Mesenchymal stem cell (in vitro differentiated cells and primary cell): ENCODE data around the gene MYLK3.

Experiments used
- DNase-seq: peaks from one replicate; pipeline ENCODE4 v3.0.0-alpha.2; 2013
- H2AFZ ChIP-seq: one replicate; pipeline ENCODE4 v1.6.1; 2013; ENCODE audit warnings: low read depth, mild to moderate bottlenecking, control low read depth, inconsistent platforms, low read length, moderate library complexity
- H2AK5ac ChIP-seq: 2 replicates; pipeline ENCODE4 v1.6.1; 2013; ENCODE audit warnings: low read length, moderate library complexity, mild to moderate bottlenecking, inconsistent platforms; ENCODE audit not compliant: severe bottlenecking
- H2BK120ac ChIP-seq: one replicate; pipeline ENCODE4 v1.6.1; 2013; ENCODE audit warnings: low read depth, mild to moderate bottlenecking, inconsistent platforms, low read length, moderate library complexity
- H2BK12ac ChIP-seq, 2 experiments: one replicate each; pipeline ENCODE4 v1.6.1; 2013; ENCODE audit warnings: inconsistent platforms in 2 of 2, low read length in 2 of 2, mild to moderate bottlenecking in 2 of 2, moderate library complexity in 2 of 2, control low read depth in 1 of 2
- H2BK15ac ChIP-seq: one replicate; pipeline ENCODE4 v1.6.1; 2013; ENCODE audit warnings: mild to moderate bottlenecking, low read depth, inconsistent platforms; ENCODE audit not compliant: poor library complexity, severe bottlenecking
- H2BK5ac ChIP-seq: 2 replicates; pipeline ENCODE4 v1.6.1; 2013; ENCODE audit warnings: low read depth, mild to moderate bottlenecking, low read length, control low read depth, inconsistent platforms; ENCODE audit not compliant: poor library complexity, severe bottlenecking
- H3K14ac ChIP-seq, 2 experiments: one replicate each; pipeline ENCODE4 v1.6.1; 2013; ENCODE audit warnings: inconsistent platforms in 2 of 2, low read length in 2 of 2, control low read depth in 1 of 2, mild to moderate bottlenecking in 1 of 2, moderate library complexity in 1 of 2
- H3K18ac ChIP-seq, 2 experiments: one replicate each; pipeline ENCODE4 v1.6.1; 2013; ENCODE audit warnings: inconsistent platforms in 2 of 2, low read length in 2 of 2, control low read depth in 1 of 2, low read depth in 1 of 2, mild to moderate bottlenecking in 1 of 2
- H3K23ac ChIP-seq, 2 experiments: one replicate each; pipeline ENCODE4 v1.6.1; 2013; ENCODE audit warnings: inconsistent platforms in 2 of 2, low read length in 2 of 2, mild to moderate bottlenecking in 2 of 2, moderate library complexity in 2 of 2, control low read depth in 1 of 2
- H3K27ac ChIP-seq: 2 replicates; pipeline ENCODE4 v1.5.1; 2013; ENCODE audit warnings: mild to moderate bottlenecking, moderate library complexity, low read length, control low read depth, inconsistent platforms; ENCODE audit not compliant: poor library complexity, severe bottlenecking
- H3K27me3 ChIP-seq, 2 experiments: 2 replicates each; pipeline versions ENCODE4 v1.6.1 to v1.7.0; 2013; ENCODE audit warnings: low read length in 2 of 2, mild to moderate bottlenecking in 2 of 2, moderate library complexity in 2 of 2, control low read depth in 1 of 2, inconsistent platforms in 1 of 2; ENCODE audit not compliant: control insufficient read depth in 1 of 2, insufficient read depth in 1 of 2
- H3K36me3 ChIP-seq, 2 experiments: 2 replicates each; pipeline versions ENCODE4 v1.6.1 to v1.7.0; 2013; ENCODE audit warnings: low read length in 2 of 2, control low read depth in 1 of 2, inconsistent platforms in 1 of 2, low read depth in 1 of 2, mild to moderate bottlenecking in 1 of 2; ENCODE audit not compliant: insufficient read depth in 2 of 2, control insufficient read depth in 1 of 2
- H3K4ac ChIP-seq, 2 experiments: one replicate each; pipeline ENCODE4 v1.6.1; 2013; ENCODE audit warnings: inconsistent platforms in 2 of 2, low read length in 2 of 2, mild to moderate bottlenecking in 2 of 2, moderate library complexity in 2 of 2, control low read depth in 1 of 2, low read depth in 1 of 2
- H3K4me1 ChIP-seq: 2 replicates; pipeline ENCODE4 v1.6.1; 2013; ENCODE audit warnings: low read depth, low read length, control low read depth; ENCODE audit not compliant: control insufficient read depth, insufficient read depth
- H3K4me2 ChIP-seq: 2 replicates; pipeline ENCODE4 v1.6.1; 2013; ENCODE audit warnings: low read length, mild to moderate bottlenecking, inconsistent platforms; ENCODE audit not compliant: poor library complexity, severe bottlenecking
- H3K4me3 ChIP-seq, 2 experiments: 2 replicates each; pipeline versions ENCODE4 v1.5.1 to v1.7.0; 2013; ENCODE audit warnings: low read length in 2 of 2, mild to moderate bottlenecking in 2 of 2, control low read depth in 1 of 2, low read depth in 1 of 2; ENCODE audit not compliant: insufficient read depth in 1 of 2
- H3K79me1 ChIP-seq: replicated peaks from 2 replicates; pipeline ENCODE4 v1.6.1; 2013; ENCODE audit warnings: mild to moderate bottlenecking, control low read depth, low read length, inconsistent platforms; ENCODE audit not compliant: poor library complexity, severe bottlenecking
- H3K9ac ChIP-seq: 2 replicates; pipeline ENCODE4 v1.7.0; 2013; ENCODE audit warnings: mild to moderate bottlenecking, low read length, moderate library complexity
- H3K9me3 ChIP-seq: 2 replicates; pipeline ENCODE4 v1.7.0; 2013; ENCODE audit warnings: mild to moderate bottlenecking, low read length; ENCODE audit not compliant: control insufficient read depth
- H4K8ac ChIP-seq: one replicate; pipeline ENCODE4 v1.6.1; 2013; ENCODE audit warnings: inconsistent platforms, mild to moderate bottlenecking, low read length, moderate library complexity
- H4K91ac ChIP-seq: one replicate; pipeline ENCODE4 v1.6.1; 2013; ENCODE audit warnings: mild to moderate bottlenecking, low read length, inconsistent platforms
- WGBS: methylation state at CpG from one replicate; pipeline ENCODE4 v1.1.7; 2013; ENCODE audit warnings: mixed read lengths; 5-methylcytosine and 5-hydroxymethylcytosine counted together

Gene MYLK3

GRCh38 chr16:46745617-46746016 lies 2.5 kb downstream of the MYLK3 start:
- no peaks in the 10 kb centered on the region for H3K79me1 ChIP-seq
- no peak overlapping the region for H2AFZ ChIP-seq

GRCh38 chr16:46743232-46743719 lies 4.9 kb downstream of the MYLK3 start:
- Histone ChIP-seq H3K36me3 (no peaks in the 10 kb centered on the region), H4K8ac (no peak overlapping the region), H2BK15ac (no peak overlapping the region), H3K18ac (no peak overlapping the region), H2BK12ac (peak overlapping the region in 1 of 2 experiments; percentile 89), H3K23ac (no peak overlapping the region), H3K4me1 (peaks cover 20% of the 10 kb centered on the region), H3K4me3 (no peak overlapping the region), H2AFZ (no peak overlapping the region), H3K79me1 (no peaks in the 10 kb centered on the region), H2BK120ac (no peak overlapping the region), H3K14ac (no peak overlapping the region), H3K27me3 (peaks cover 0 to 10% of the 10 kb centered on the region in 2 experiments), H2BK5ac (no peak overlapping the region), H3K4ac (no peak overlapping the region), H4K91ac (no peak overlapping the region), H3K9ac (no peak overlapping the region), H3K27ac (no peak overlapping the region), H3K9me3 (no peaks in the 10 kb centered on the region), H3K4me2 (no peak overlapping the region), H2AK5ac (no peak overlapping the region)
- DNase-seq: peak; percentile 26
- WGBS: 44% methylated on average over 9 of the region's 10 CpGs

More at GRCh38 chr16:46745617-46746016, 2.5 kb downstream of the MYLK3 start:
- no peak overlapping the region for H2BK12ac ChIP-seq
- H2BK5ac ChIP-seq: no peak overlapping the region
- no peak overlapping the region for H2BK15ac ChIP-seq
- no peak overlapping the region for H3K23ac ChIP-seq
- no peak overlapping the region for H3K9ac ChIP-seq
- H3K27me3 ChIP-seq: peaks cover 0 to 18% of the 10 kb centered on the region in 2 experiments
- H2AK5ac ChIP-seq: no peak overlapping the region
- H3K4me1 ChIP-seq: peaks cover 27% of the 10 kb centered on the region
- no peak overlapping the region for H3K14ac ChIP-seq
- H3K9me3 ChIP-seq: no peaks in the 10 kb centered on the region
- 82% methylated on average over 6 of the region's 7 CpGs for WGBS
- H3K27ac ChIP-seq: no peak overlapping the region
- no peak overlapping the region for H3K4me2 ChIP-seq
- H3K36me3 ChIP-seq: no peaks in the 10 kb centered on the region
- DNase-seq: no peak
- no peak overlapping the region for H3K4me3 ChIP-seq
- no peak overlapping the region for H4K8ac ChIP-seq
- no peak overlapping the region for H3K18ac ChIP-seq
- no peak overlapping the region for H3K4ac ChIP-seq
- no peak overlapping the region for H4K91ac ChIP-seq
- no peak overlapping the region for H2BK120ac ChIP-seq

- no peak overlapping the region for H3K23ac ChIP-seq
- no peak overlapping the region for H3K18ac ChIP-seq
- no peak overlapping the region for H3K14ac ChIP-seq
- no peak overlapping the region for H3K4ac ChIP-seq
- H3K27ac ChIP-seq: no peak overlapping the region
- H3K27me3 ChIP-seq: peaks cover 0 to 10% of the 10 kb centered on the region in 2 experiments
- no peaks in the 10 kb centered on the region for H3K9me3 ChIP-seq
- H2BK15ac ChIP-seq: no peak overlapping the region
- no peak overlapping the region for H4K8ac ChIP-seq
- no peaks in the 10 kb centered on the region for H3K79me1 ChIP-seq
- no peak overlapping the region for H3K4me3 ChIP-seq
- 54% methylated on average over 2 of the region's 2 CpGs for WGBS
- no peak overlapping the region for H2BK5ac ChIP-seq
- no peak overlapping the region for H2AFZ ChIP-seq
- H4K91ac ChIP-seq: no peak overlapping the region
- H3K4me1 ChIP-seq: peaks cover 7% of the 10 kb centered on the region
- H2BK120ac ChIP-seq: no peak overlapping the region
- no peak overlapping the region for H3K4me2 ChIP-seq
- no peak for DNase-seq
- H3K9ac ChIP-seq: no peak overlapping the region
- no peak overlapping the region for H2BK12ac ChIP-seq
- no peaks in the 10 kb centered on the region for H3K36me3 ChIP-seq
- H2AK5ac ChIP-seq: no peak overlapping the region
These were observed 8.2 kb downstream of the MYLK3 start for GRCh38 chr16:46739934-46740333.

- H3K79me1 ChIP-seq: no peaks in the 10 kb centered on the region
- H3K27ac ChIP-seq: no peak overlapping the region
- no peak overlapping the region for H2AK5ac ChIP-seq
- no peak overlapping the region for H3K4me3 ChIP-seq
- no peak overlapping the region for H3K23ac ChIP-seq
- H2BK15ac ChIP-seq: no peak overlapping the region
- 96% methylated on average over 14 of the region's 14 CpGs for WGBS
- no peak overlapping the region for H4K91ac ChIP-seq
- H3K9ac ChIP-seq: no peak overlapping the region
- no peak overlapping the region for H2BK120ac ChIP-seq
- no peak overlapping the region for H3K4me2 ChIP-seq
- H2BK5ac ChIP-seq: no peak overlapping the region
- DNase-seq: no peak
- H2AFZ ChIP-seq: no peak overlapping the region
- no peaks in the 10 kb centered on the region for H3K9me3 ChIP-seq
- H3K4ac ChIP-seq: no peak overlapping the region
- no peak overlapping the region for H3K14ac ChIP-seq
- H2BK12ac ChIP-seq: no peak overlapping the region
- no peak overlapping the region for H3K18ac ChIP-seq
- no peak overlapping the region for H4K8ac ChIP-seq
- H3K27me3 ChIP-seq: peaks cover under 1 to 9% of the 10 kb centered on the region in 2 experiments
- no peaks in the 10 kb centered on the region for H3K36me3 ChIP-seq
- H3K4me1 ChIP-seq: peaks cover 4% of the 10 kb centered on the region
These were observed 10.4 kb downstream of the MYLK3 start for GRCh38 chr16:46737621-46738214.
